ENCODE measurements around the gene CLEC14A.

GRCh38 chr14:38255408-38255672 is 553 bp downstream of the CLEC14A start:
- TF ChIP-seq CTCF (IDR thresholded peaks at IDR 0.05; ENCODE audit: low read depth, low read length) (no peak), POLR2A (IDR thresholded peaks at IDR 0.05; ENCODE audit: extremely low read depth, insufficient read length) (no peak)
